A204.1 (cell line): ENCODE results near the gene TPRN.
A peak's percentile ranks its signal among the peaks of the same experiment; 100 is the strongest.
"Not testable (repeated sequence)": the region's sequence is repeated elsewhere in the genome, so short reads cannot be mapped to it uniquely, and the experiment has no call there.

Experiments used
- FAIRE-seq: peaks from 2 replicates; lab custom pipeline; 2012; peaks lifted over from hg19 to GRCh38; lab: Jason Lieb, UNC

Gene TPRN, protein sequence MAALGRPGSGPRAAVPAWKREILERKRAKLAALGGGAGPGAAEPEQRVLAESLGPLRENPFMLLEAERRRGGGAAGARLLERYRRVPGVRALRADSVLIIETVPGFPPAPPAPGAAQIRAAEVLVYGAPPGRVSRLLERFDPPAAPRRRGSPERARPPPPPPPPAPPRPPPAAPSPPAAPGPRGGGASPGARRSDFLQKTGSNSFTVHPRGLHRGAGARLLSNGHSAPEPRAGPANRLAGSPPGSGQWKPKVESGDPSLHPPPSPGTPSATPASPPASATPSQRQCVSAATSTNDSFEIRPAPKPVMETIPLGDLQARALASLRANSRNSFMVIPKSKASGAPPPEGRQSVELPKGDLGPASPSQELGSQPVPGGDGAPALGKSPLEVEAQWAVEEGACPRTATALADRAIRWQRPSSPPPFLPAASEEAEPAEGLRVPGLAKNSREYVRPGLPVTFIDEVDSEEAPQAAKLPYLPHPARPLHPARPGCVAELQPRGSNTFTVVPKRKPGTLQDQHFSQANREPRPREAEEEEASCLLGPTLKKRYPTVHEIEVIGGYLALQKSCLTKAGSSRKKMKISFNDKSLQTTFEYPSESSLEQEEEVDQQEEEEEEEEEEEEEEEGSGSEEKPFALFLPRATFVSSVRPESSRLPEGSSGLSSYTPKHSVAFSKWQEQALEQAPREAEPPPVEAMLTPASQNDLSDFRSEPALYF

DNA sequence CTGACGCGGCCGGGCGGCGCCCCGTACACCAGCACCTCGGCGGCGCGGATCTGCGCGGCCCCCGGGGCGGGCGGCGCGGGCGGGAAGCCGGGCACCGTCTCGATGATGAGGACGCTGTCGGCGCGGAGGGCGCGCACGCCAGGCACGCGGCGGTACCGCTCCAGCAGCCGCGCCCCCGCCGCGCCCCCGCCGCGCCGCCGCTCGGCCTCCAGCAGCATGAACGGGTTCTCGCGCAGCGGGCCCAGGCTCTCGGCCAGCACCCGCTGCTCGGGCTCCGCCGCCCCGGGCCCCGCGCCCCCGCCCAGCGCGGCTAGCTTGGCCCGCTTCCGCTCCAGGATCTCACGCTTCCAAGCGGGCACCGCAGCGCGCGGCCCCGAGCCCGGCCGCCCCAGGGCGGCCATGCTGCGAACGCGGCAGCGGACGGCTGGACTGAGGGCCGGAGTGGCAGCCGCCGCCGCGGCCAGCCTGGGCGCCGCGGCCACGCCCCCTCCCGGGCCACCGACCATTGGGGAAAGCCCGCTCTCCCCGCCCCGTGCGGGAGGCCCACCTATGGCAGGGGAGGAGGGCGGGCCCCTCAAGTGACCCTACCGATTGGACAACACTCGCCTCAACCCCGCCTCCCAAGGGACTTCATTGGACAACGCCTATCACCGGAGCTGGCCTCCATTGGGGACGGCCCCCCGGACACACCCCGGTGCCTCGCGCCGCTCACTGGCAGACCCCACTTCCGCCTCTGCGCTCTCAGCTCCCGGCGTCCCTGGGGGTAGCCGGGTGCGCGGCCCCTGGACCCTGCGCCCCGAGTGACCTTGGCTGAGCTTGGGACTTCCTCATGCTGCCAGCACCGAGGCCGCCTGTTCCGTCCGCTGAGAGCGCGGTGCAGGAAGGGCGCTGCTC lies at the start of gene TPRN:
TSS of gene TPRN (minus strand) at position 431 of the 894 bp plus-strand sequence. CDS start at position 401, 30 bp downstream.
- FAIRE-seq, result peak; percentile 96

- no peak for FAIRE-seq
Measured at GRCh38 chr9:137247916-137248175, 47.3 kb upstream of the TPRN start.

DNA sequence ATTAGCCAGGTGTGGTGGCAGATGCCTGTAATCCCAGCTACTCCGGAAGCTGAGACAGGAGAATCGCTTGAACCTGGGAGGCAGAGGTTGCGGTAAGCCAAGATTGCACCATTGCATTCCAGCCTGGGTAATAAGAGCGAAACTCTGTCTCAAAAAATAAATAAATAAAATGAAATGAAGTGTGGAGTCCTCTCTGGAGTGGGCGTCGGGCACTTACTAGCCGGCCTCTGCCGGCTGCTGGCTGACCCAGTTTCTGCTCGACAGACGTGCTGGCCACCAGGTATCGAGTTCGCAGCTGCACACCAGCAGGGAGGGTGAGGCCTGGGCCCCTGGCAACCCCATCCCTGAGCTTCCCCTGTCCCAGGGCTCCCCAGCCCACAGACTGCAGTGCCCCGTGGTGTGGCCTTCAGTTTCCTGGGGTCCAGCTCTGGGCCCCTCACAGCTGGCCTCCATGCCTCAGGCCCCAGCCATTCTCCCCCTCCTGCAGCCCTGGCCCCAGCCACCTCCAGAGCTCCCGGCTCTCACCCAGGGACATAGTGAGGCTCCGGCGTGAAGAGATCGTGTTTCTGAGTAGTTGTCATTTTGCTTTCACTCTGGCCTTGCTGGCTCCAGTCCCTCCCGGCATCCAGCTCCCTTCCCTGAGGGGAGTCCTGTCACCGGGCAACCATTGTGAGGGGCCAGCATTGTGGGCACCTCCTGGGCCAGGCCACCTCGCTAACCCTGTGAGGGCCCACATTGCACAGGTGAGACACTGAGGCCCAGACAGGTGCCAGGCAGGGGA lies 46.8 kb upstream of the TPRN start:
- no peak for FAIRE-seq

GRCh38 chr9:137245450-137246421 lies 45.2 kb upstream of the TPRN start:
- no peak for FAIRE-seq

DNA sequence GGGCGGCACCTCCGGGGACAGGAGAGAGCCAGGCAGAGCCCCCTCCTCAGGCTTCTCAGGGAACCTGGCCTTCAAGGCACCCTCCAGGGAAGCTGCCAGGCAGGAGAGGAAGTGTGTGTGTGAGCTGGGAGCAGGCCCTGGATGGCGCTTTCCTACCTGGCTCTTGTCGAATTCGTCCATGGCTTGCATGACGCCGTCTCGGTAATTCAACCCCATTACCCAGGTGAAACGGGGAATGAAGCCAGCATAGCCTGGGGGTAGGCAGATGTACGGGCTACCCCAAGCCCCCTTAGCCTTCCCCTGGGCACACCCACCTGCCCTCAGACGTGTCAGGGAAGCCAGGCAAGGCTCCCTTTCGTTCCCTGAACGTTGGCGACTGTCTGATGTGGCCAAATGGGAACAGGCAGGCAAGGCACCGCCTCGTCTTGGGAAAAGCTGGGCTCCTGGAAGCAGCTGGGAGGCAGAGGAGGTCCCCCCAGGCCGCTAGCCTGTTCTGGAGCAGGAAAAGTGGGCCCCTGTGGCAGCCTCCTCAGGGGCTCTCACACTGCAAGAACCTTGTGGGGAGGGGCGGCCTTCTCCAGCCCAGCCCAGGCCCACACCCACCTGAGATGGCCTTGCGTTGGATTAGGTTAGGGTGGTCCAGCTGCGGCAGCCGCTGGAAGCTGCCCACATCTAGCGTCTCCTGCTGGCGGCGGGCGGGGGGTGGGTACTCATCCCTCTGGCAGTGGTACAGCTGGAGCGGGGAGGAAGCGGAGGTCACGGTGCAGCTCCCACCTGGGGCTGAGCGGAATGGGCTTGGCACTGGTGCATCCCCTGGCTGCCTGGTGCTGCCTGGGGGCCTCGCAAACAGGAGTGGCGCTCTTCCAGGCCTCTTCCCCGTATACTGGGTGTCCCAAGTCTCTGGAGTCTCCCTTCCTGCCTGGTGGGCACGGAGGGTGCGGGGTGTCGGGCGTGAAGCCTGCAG lies 44.2 kb upstream of the TPRN start:
- no peak for FAIRE-seq

- no peak for FAIRE-seq
Measured at GRCh38 chr9:137243626-137244485, 43.3 kb upstream of the TPRN start.

DNA sequence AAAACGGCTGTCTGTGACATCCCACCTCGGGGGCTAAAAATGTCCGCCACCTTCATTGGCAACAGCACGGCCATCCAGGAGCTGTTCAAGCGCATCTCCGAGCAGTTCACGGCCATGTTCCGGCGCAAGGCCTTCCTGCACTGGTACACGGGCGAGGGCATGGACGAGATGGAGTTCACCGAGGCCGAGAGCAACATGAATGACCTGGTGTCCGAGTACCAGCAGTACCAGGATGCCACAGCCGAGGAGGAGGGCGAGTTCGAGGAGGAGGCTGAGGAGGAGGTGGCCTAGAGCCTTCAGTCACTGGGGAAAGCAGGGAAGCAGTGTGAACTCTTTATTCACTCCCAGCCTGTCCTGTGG lies 42.7 kb upstream of the TPRN start:
- FAIRE-seq, result not testable (repeated sequence)

GRCh38 chr9:137242269-137243203 lies 42.0 kb upstream of the TPRN start:
- no peak for FAIRE-seq

DNA sequence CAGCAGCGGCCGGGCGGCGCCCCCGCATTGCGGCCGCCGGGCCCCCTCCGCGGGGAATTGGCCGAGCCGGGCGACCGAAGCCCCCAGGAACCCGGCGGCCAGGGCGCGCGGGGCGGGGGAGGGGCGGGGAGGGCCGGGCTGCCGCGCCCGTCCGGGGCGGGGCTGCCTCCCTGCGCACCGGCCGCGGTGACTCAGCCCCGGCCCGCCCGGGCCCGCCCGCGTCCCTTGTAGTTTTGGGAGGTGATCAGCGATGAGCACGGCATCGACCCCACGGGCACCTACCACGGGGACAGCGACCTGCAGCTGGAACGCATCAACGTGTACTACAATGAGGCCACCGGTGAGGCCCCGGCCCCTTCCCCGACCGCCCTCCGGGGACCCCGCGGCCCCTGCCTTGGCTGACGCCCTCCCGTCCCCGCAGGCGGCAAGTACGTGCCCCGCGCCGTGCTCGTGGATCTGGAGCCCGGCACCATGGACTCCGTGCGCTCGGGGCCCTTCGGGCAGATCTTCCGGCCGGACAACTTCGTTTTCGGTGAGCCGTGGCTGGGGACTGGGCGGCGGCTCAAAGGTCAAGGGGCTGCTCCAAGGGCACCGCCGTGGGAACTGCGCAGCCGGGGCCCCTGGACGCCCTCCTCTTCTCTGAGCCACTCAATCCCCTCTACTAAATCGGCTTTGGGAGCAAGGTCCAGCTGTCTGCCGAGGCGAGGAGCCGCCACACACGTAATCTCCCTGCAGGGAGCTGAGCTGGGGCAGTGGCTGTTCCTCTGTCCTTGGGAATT lies 41.1 kb upstream of the TPRN start:
- FAIRE-seq, result no peak

DNA sequence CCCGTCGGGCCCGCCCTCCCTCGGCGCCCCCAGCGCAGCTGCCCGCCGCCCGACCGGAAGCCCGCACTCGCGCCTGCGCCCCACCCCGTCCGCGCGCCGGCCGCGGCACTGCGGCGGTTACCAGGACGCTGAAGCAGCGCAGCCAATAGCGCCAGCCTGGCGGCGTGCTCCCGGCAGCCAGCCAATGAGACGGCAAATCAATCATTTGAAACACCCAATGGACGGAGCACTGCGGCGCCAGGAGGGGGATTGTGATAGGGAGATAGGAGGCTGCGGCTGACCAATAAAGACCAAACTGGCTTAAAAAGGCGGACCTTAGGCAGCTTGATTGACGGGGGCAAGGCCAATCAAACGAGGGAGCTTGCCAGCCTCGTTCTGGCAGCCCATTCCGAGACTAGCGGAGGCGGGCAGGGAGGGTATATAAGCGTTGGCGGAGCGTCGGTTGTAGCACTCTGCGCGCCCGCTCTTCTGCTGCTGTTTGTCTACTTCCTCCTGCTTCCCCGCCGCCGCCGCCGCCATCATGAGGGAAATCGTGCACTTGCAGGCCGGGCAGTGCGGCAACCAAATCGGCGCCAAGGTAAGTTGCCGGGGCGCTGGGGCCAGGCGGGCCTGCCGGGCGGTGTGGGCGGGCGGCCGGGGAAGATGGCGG lies 40.4 kb upstream of the TPRN start, which contains the start of gene TUBB4B:
TSS of gene TUBB4B (plus strand) at position 447 of the 649 bp plus-strand sequence. CDS start at position 521, 74 bp downstream.
- peak; percentile 97 for FAIRE-seq

DNA sequence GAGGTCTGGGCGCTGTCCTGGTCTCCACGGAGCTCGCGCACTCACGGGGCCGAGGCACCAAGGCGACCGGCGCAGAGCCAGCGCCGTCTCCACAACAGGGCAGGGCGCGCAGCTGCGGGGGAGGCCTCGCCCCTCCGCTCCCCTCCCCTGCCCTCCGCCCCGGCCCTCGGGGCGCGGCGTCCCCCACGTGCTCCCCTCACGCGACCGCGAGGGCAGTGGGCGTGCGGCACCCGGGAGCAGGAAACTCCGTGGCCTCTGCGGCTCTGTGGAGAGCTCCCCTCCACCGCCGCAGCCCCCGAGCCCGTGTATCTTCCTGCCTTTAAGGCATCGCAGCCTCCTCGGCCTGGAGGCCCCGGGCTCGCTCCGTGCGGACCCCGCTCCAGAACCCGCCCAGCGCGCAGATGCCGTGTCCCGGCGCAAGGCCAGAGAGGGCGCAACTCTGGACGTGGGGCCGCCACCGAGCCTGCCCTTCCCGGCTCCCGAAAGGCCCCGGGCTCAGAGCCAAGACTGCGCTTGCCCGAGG lies 39.8 kb upstream of the TPRN start:
- FAIRE-seq, result no peak

- FAIRE-seq, result not testable (repeated sequence)
Measured at GRCh38 chr9:137239541-137240200, 39.1 kb upstream of the TPRN start.

GRCh38 chr9:137237759-137238726 lies 37.5 kb upstream of the TPRN start:
- FAIRE-seq, result no peak

- no peak for FAIRE-seq
Measured at GRCh38 chr9:137236936-137237421, 36.4 kb upstream of the TPRN start.
